HG03066 (cell line): ENCODE data around the gene SDF4.
"Not testable (repeated sequence)": the region's sequence is repeated elsewhere in the genome, so short reads cannot be mapped to it uniquely, and the experiment has no call there.

ENCODE experiments used
- ATAC-seq: cut with Tn5 transposase; IDR thresholded peaks from one replicate; pipeline ENCODE4 v1.9.1; 2021; ENCODE audit warnings: low read depth; ENCODE audit not compliant: unreplicated experiment

SDF4 gene

GRCh38 chr1:1259951-1260600, 28.3 kb upstream of the SDF4 start:
- ATAC-seq: no peak

GRCh38 chr1:1259540-1259939, 27.7 kb upstream of the SDF4 start:
- no peak for ATAC-seq

GRCh38 chr1:1259119-1259488, 27.3 kb upstream of the SDF4 start:
- no peak for ATAC-seq

- no peak for ATAC-seq
These were observed 25.4 kb upstream of the SDF4 start for GRCh38 chr1:1256956-1257871.

- no peak for ATAC-seq
These were observed 23.8 kb upstream of the SDF4 start for GRCh38 chr1:1255611-1256010.

- no peak for ATAC-seq
These were observed 23.3 kb upstream of the SDF4 start for GRCh38 chr1:1255078-1255477.

- no peak for ATAC-seq
These were observed 22.8 kb upstream of the SDF4 start for GRCh38 chr1:1254667-1254998.

GRCh38 chr1:1253972-1254666, 22.3 kb upstream of the SDF4 start:
- no peak for ATAC-seq

- ATAC-seq: no peak
These were observed 21.5 kb upstream of the SDF4 start for GRCh38 chr1:1253314-1253713.

- no peak for ATAC-seq
These were observed 19.0 kb upstream of the SDF4 start for GRCh38 chr1:1250786-1251284.

- ATAC-seq: not testable (repeated sequence)
These were observed 16.5 kb upstream of the SDF4 start for GRCh38 chr1:1248009-1248913.

GRCh38 chr1:1247341-1247913, 15.6 kb upstream of the SDF4 start:
- no peak for ATAC-seq

GRCh38 chr1:1246577-1247340, 15.0 kb upstream of the SDF4 start, which contains the start of gene C1QTNF12:
Gene C1QTNF12 (minus strand): TSS chr1:1246722. CDS start chr1:1246690, 32 bp downstream.
- ATAC-seq: no peak

- no peak for ATAC-seq
These were observed 14.2 kb upstream of the SDF4 start for GRCh38 chr1:1245817-1246576.

GRCh38 chr1:1245178-1245816, 13.5 kb upstream of the SDF4 start:
- no peak for ATAC-seq

GRCh38 chr1:1244192-1244811, 12.5 kb upstream of the SDF4 start:
- no peak for ATAC-seq

GRCh38 chr1:1243807-1244191, 12.0 kb upstream of the SDF4 start:
- ATAC-seq: no peak

GRCh38 chr1:1243266-1243660, 11.5 kb upstream of the SDF4 start:
- ATAC-seq: no peak
